K562 (cell line): Measurements from ENCODE around the gene DCST1. TPM values are rescaled to one million over a fixed set of nuclear protein-coding genes. Genes with fewer than 3 reads are reported as not detected.

ENCODE experiments used
- CREM ChIP-seq: IDR thresholded peaks from 2 replicates; pipeline ENCODE4 v1.6.1; 2014; ENCODE audit warnings: antibody characterized with exemption, low read depth
- HDAC3 ChIP-seq: fragments of 450-650 bp; IDR thresholded peaks from 2 replicates; pipeline ENCODE4 v1.6.1; 2018; ENCODE audit warnings: borderline replicate concordance, mild to moderate bottlenecking, moderate library complexity; ENCODE audit not compliant: partially characterized antibody
- PML ChIP-seq: IDR thresholded peaks from 2 replicates; pipeline ENCODE4 v1.6.1; 2012; ENCODE audit warnings: low read length, inconsistent platforms
- POLR2A ChIP-seq: fragments of 450-650 bp; conservative IDR thresholded peaks from 2 replicates; pipeline ENCODE4 v1.6.1; 2016
- POLR2G ChIP-seq: fragments of 200-400 bp; formaldehyde crosslinking; IDR thresholded peaks from 2 replicates; pipeline ENCODE4 v1.6.1; 2017; ENCODE audit warnings: low read depth, mild to moderate bottlenecking, antibody characterized with exemption, low read length, moderate library complexity
- SAFB ChIP-seq: fragments of 200-400 bp; formaldehyde crosslinking; IDR thresholded peaks from 2 replicates; pipeline ENCODE4 v1.6.1; 2017; ENCODE audit warnings: low read depth, low read length, borderline replicate concordance
- TARDBP ChIP-seq: fragments of 450-650 bp; IDR thresholded peaks from 2 replicates; pipeline ENCODE4 v1.6.1; 2016
- YY1 ChIP-seq, 3 experiments: IDR thresholded peaks; 2 replicates each; pipeline ENCODE4 v1.6.1; 2011; ENCODE audit warnings: low read length in 2 of 3, mild to moderate bottlenecking in 2 of 3, moderate library complexity in 2 of 3, borderline replicate concordance in 1 of 3, control low read depth in 1 of 3, low read depth in 1 of 3; ENCODE audit not compliant: insufficient read depth in 3 of 3, insufficient replicate concordance in 2 of 3, control insufficient read depth in 1 of 3, insufficient read length in 1 of 3; ENCODE audit errors: extremely low read depth in 1 of 3
- ZFX ChIP-seq: sonication (generic); formaldehyde crosslinking; IDR thresholded peaks from 2 replicates; pipeline ENCODE4 v1.8.0; 2022; ENCODE audit warnings: mild to moderate bottlenecking, missing genetic modification reagents, moderate library complexity
- ZNF134 ChIP-seq: fragments of 250-450 bp; sonication (Bioruptor Pico); conservative IDR thresholded peaks from 2 replicates; pipeline ENCODE4 v1.4.0; 2020
- polyA plus RNA-seq, 8 experiments: library from polyadenylated mRNA; depleted of rRNA in 4 of 8; stranded (reverse) in 5 of 8; unstranded in 3 of 8; fragments of >200 nt; fragmentation: Nextera tagmentation in 2 of 8; fragmentation: Illumina TruSeq in 1 of 8; extraction: Ambion mirVana in 2 of 8; extraction: Trizol in 1 of 8; gene quantifications; 2 replicates each; pipeline versions ENCODE4 v1.2.1 to v1.2.3, GENCODE V29; 2011 to 2014; ENCODE audit warnings: inconsistent platforms in 1 of 8, missing spikeins in 1 of 8
- total RNA-seq, 7 experiments: library from RNA; depleted of rRNA in 6 of 7; stranded (reverse); fragments of >200 nt in 6 of 7; fragmentation: Illumina TruSeq in 2 of 7; extraction: Trizol in 2 of 7; gene quantifications; 2 replicates each; pipeline versions ENCODE4 v1.2.1 to v1.2.3, GENCODE V29; 2011 to 2021; ENCODE audit warnings: low replicate concordance in 1 of 7
- TF ChIP-seq, protein P1 (sequence below): fragments of 250-450 bp; sonication (Bioruptor Pico); IDR thresholded peaks from 2 replicates; pipeline ENCODE4 v1.5.0; 2022; ENCODE audit warnings: mild to moderate bottlenecking
- TF ChIP-seq, protein P2 (sequence below): conservative IDR thresholded peaks from 2 replicates; pipeline ENCODE4 v1.6.1; 2011; ENCODE audit warnings: low read depth, mild to moderate bottlenecking, low read length; ENCODE audit not compliant: control insufficient read depth
- TF ChIP-seq, protein P3 (sequence below), 2 experiments: fragments of 200-800 bp in 1 of 2; sonication (Bioruptor generic) in 1 of 2; sonication (generic) in 1 of 2; formaldehyde crosslinking in 1 of 2; IDR thresholded peaks in 1 of 2; conservative IDR thresholded peaks in 1 of 2; 2 replicates each; pipeline versions ENCODE4 v1.5.0 to v1.6.1; 2016 to 2020; ENCODE audit warnings: missing compliant biosample characterization in 1 of 2, missing genetic modification characterization in 1 of 2, missing genetic modification reagents in 1 of 2
- TF ChIP-seq, protein P4 (sequence below): fragments of 450-650 bp; IDR thresholded peaks from 2 replicates; pipeline ENCODE4 v1.6.1; 2017; ENCODE audit warnings: antibody characterized with exemption, mild to moderate bottlenecking
- TF ChIP-seq, protein P5 (sequence below): sonication (generic); formaldehyde crosslinking; IDR thresholded peaks from 2 replicates; pipeline ENCODE4 v1.8.0; 2022; ENCODE audit warnings: missing genetic modification reagents, mild to moderate bottlenecking, moderate library complexity, borderline replicate concordance

Gene DCST1
- total and polyA plus RNA-seq, 9 of the 15 experiments (the other 6 are each of a cell fraction or from before 2014, with no cell fraction given) = not detected

DNA sequence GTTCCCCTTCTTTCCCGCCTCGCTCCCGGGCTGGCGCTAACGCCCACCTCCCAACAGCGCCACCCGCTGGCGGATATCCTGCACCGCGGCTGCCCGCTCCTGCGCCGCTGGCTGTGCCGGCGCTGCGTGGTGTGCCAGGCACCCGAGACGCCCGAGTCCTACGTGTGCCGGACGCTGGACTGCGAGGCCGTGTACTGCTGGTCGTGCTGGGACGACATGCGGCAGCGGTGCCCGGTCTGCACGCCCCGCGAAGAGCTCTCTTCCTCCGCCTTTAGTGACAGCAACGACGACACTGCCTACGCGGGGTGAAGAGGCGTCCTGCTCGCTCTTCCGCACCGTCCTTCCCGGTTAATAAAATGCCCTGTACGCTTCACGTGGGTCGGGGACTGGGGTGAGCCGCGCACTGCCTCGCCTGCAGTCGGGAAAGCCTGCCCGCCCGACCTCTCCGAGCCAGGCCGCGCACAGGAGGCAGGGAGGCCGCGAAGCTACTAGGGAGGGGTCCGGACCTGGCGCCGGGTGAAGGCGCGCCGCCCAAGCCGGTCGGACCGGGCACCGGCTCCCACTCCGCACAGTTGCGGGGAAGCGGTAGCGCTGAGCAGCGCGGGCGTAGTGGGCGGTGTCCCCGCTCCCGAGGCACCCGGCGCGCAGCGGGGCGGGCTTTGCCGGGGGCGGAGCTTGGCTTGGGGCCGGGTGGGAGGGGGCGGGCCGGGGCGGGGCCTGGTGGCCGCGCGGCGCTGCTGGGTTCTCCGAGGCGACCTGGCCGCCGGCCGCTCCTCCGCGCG is 17.1 kb downstream of the DCST1 start, which contains the start of gene ADAM15 (continued):
- peak; percentile 23; the same call in 1 of the 2 replicates for TF ChIP-seq TARDBP
- TF ChIP-seq ZNF134 (CRISPR knock-in tag) = no peak
- TF ChIP-seq, protein P1, sequence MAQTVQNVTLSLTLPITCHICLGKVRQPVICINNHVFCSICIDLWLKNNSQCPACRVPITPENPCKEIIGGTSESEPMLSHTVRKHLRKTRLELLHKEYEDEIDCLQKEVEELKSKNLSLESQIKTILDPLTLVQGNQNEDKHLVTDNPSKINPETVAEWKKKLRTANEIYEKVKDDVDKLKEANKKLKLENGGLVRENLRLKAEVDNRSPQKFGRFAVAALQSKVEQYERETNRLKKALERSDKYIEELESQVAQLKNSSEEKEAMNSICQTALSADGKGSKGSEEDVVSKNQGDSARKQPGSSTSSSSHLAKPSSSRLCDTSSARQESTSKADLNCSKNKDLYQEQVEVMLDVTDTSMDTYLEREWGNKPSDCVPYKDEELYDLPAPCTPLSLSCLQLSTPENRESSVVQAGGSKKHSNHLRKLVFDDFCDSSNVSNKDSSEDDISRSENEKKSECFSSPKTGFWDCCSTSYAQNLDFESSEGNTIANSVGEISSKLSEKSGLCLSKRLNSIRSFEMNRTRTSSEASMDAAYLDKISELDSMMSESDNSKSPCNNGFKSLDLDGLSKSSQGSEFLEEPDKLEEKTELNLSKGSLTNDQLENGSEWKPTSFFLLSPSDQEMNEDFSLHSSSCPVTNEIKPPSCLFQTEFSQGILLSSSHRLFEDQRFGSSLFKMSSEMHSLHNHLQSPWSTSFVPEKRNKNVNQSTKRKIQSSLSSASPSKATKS (CRISPR knock-in tag) = no peak
- TF ChIP-seq POLR2G = peak; percentile 82
- TF ChIP-seq SAFB = peak; percentile 64; the same call in 1 of the 2 replicates
- peak; percentile 68 for TF ChIP-seq POLR2A
- TF ChIP-seq ZFX = peak; percentile 51
- TF ChIP-seq, protein P2, sequence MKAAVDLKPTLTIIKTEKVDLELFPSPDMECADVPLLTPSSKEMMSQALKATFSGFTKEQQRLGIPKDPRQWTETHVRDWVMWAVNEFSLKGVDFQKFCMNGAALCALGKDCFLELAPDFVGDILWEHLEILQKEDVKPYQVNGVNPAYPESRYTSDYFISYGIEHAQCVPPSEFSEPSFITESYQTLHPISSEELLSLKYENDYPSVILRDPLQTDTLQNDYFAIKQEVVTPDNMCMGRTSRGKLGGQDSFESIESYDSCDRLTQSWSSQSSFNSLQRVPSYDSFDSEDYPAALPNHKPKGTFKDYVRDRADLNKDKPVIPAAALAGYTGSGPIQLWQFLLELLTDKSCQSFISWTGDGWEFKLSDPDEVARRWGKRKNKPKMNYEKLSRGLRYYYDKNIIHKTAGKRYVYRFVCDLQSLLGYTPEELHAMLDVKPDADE = peak; percentile 77
- TF ChIP-seq CREM = peak; percentile 65
- peak in 2 of 3 experiments; percentile 36 to 42 for TF ChIP-seq YY1 (IDR thresholded peaks at IDR 0.05; ENCODE audit: borderline replicate concordance in 1 of 3, control insufficient read depth in 1 of 3, extremely low read depth in 1 of 3, insufficient read depth in 3 of 3, insufficient read length in 1 of 3, insufficient replicate concordance in 2 of 3, low read depth in 1 of 3, low read length in 2 of 3)
- TF ChIP-seq, protein P3, sequence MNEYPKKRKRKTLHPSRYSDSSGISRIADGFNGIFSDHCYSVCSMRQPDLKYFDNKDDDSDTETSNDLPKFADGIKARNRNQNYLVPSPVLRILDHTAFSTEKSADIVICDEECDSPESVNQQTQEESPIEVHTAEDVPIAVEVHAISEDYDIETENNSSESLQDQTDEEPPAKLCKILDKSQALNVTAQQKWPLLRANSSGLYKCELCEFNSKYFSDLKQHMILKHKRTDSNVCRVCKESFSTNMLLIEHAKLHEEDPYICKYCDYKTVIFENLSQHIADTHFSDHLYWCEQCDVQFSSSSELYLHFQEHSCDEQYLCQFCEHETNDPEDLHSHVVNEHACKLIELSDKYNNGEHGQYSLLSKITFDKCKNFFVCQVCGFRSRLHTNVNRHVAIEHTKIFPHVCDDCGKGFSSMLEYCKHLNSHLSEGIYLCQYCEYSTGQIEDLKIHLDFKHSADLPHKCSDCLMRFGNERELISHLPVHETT (CRISPR knock-in tag; conservative IDR thresholded peaks at IDR 0.05 in 1 of 2, IDR thresholded peaks at IDR 0.05 in 1 of 2) = peak in 1 of 2 experiments; percentile 70; a peak in 2 of 4 replicates
- no peak for TF ChIP-seq HDAC3
- TF ChIP-seq, protein P4, sequence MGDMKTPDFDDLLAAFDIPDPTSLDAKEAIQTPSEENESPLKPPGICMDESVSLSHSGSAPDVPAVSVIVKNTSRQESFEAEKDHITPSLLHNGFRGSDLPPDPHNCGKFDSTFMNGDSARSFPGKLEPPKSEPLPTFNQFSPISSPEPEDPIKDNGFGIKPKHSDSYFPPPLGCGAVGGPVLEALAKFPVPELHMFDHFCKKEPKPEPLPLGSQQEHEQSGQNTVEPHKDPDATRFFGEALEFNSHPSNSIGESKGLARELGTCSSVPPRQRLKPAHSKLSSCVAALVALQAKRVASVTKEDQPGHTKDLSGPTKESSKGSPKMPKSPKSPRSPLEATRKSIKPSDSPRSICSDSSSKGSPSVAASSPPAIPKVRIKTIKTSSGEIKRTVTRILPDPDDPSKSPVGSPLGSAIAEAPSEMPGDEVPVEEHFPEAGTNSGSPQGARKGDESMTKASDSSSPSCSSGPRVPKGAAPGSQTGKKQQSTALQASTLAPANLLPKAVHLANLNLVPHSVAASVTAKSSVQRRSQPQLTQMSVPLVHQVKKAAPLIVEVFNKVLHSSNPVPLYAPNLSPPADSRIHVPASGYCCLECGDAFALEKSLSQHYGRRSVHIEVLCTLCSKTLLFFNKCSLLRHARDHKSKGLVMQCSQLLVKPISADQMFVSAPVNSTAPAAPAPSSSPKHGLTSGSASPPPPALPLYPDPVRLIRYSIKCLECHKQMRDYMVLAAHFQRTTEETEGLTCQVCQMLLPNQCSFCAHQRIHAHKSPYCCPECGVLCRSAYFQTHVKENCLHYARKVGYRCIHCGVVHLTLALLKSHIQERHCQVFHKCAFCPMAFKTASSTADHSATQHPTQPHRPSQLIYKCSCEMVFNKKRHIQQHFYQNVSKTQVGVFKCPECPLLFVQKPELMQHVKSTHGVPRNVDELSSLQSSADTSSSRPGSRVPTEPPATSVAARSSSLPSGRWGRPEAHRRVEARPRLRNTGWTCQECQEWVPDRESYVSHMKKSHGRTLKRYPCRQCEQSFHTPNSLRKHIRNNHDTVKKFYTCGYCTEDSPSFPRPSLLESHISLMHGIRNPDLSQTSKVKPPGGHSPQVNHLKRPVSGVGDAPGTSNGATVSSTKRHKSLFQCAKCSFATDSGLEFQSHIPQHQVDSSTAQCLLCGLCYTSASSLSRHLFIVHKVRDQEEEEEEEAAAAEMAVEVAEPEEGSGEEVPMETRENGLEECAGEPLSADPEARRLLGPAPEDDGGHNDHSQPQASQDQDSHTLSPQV = no peak; the same call in none of the 2 replicates
- TF ChIP-seq, protein P5, sequence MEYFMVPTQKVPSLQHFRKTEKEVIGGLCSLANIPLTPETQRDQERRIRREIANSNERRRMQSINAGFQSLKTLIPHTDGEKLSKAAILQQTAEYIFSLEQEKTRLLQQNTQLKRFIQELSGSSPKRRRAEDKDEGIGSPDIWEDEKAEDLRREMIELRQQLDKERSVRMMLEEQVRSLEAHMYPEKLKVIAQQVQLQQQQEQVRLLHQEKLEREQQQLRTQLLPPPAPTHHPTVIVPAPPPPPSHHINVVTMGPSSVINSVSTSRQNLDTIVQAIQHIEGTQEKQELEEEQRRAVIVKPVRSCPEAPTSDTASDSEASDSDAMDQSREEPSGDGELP (CRISPR knock-in tag) = peak; percentile 78
- TF ChIP-seq PML = peak; percentile 30; the same call in 1 of the 2 replicates
